ENCODE measurements around the gene MAMDC4. TPM values are rescaled to one million over a fixed set of nuclear protein-coding genes. Genes with fewer than 3 reads are reported as not detected.

The MAMDC4 gene
- total RNA-seq, 1 donor from 2014 or later, result 7.7 TPM

Small RNA genes within 50 kb of the gene (microRNA-seq; reads per million reads assigned to microRNA genes)
- gene MIR4292 (ENCODE audit: borderline number of aligned reads) (not detected), gene MIR4479 (ENCODE audit: borderline number of aligned reads) (not detected)

Other genes with a start within 250 kb of the MAMDC4 start
- gene EGFL7, start 189.4 kb upstream of the MAMDC4 start, total RNA-seq, result 5.4 to 7.8 TPM (median 7.0 TPM) in 3 replicates
- gene AGPAT2, start 164.9 kb upstream of the MAMDC4 start, total RNA-seq, result 23.4 to 39.8 TPM (median 39.1 TPM) in 3 replicates
- gene DIPK1B, start 139.8 kb upstream of the MAMDC4 start, total RNA-seq, result 8.2 to 9.2 TPM (median 8.5 TPM) in 3 replicates
- not detected in 3 replicates for gene LCN10, start 109.4 kb upstream of the MAMDC4 start, total RNA-seq
- gene LCN6, start 103.8 kb upstream of the MAMDC4 start, total RNA-seq, result not detected in 3 replicates
- gene LCN8, start 94.1 kb upstream of the MAMDC4 start, total RNA-seq, result not detected in 3 replicates
- gene LCN15, start 87.8 kb upstream of the MAMDC4 start, total RNA-seq, result not detected in 3 replicates
- gene TMEM141, start 61.0 kb upstream of the MAMDC4 start, total RNA-seq, result 31.2 to 40.0 TPM (median 32.5 TPM) in 3 replicates
- gene CCDC183, start 56.0 kb upstream of the MAMDC4 start, total RNA-seq, result 0.62 to 1.5 TPM (median 1.4 TPM) in 3 replicates
- 61.5 to 71.8 TPM (median 62.2 TPM) in 3 replicates for gene RABL6, start 44.4 kb upstream of the MAMDC4 start, total RNA-seq
- 6.3 to 7.5 TPM (median 7.4 TPM) in 3 replicates for gene AJM1, start 9.9 kb upstream of the MAMDC4 start, total RNA-seq
- gene PHPT1, start 2.9 kb upstream of the MAMDC4 start, total RNA-seq, result 165 to 193 TPM (median 192 TPM) in 3 replicates
- 296 to 328 TPM (median 320 TPM) in 3 replicates for gene EDF1, start 14.0 kb downstream of the MAMDC4 start, total RNA-seq
- gene TRAF2, start 34.2 kb downstream of the MAMDC4 start, total RNA-seq, result 9.6 to 12.4 TPM (median 10.4 TPM) in 3 replicates
- 79.2 to 87.5 TPM (median 84.3 TPM) in 3 replicates for gene FBXW5, start 92.4 kb downstream of the MAMDC4 start, total RNA-seq
- 2.2 TPM in 1 of 3 replicates, not detected in the others for gene C8G, start 92.9 kb downstream of the MAMDC4 start, total RNA-seq
- 0.51 to 0.60 TPM in 2 of 3 replicates, not detected in the other for gene LCN12, start 99.9 kb downstream of the MAMDC4 start, total RNA-seq
- gene PTGDS, start 125.2 kb downstream of the MAMDC4 start, total RNA-seq, result 24.2 to 80.4 TPM (median 76.8 TPM) in 3 replicates
- 0.15 to 5.8 TPM (median 5.2 TPM) in 3 replicates for gene LCNL1, start 130.6 kb downstream of the MAMDC4 start, total RNA-seq
- gene PAXX, start 140.1 kb downstream of the MAMDC4 start, total RNA-seq, result 34.4 to 38.7 TPM (median 36.8 TPM) in 3 replicates
- gene CLIC3, start 144.2 kb downstream of the MAMDC4 start, total RNA-seq, result 4.9 to 5.5 TPM in 2 of 3 replicates, not detected in the other
- 55.3 to 62.4 TPM (median 59.1 TPM) in 3 replicates for gene ABCA2, start 175.9 kb downstream of the MAMDC4 start, total RNA-seq
- not detected in 3 replicates for gene FUT7, start 179.7 kb downstream of the MAMDC4 start, total RNA-seq
- gene NPDC1, start 193.8 kb downstream of the MAMDC4 start, total RNA-seq, result 88.1 to 90.8 TPM (median 88.7 TPM) in 3 replicates
- gene ENTPD2, start 201.7 kb downstream of the MAMDC4 start, total RNA-seq, result 0.15 TPM in 1 of 3 replicates, not detected in the others
- 0.87 to 3.2 TPM (median 2.5 TPM) in 3 replicates for gene SAPCD2, start 218.2 kb downstream of the MAMDC4 start, total RNA-seq
- gene UAP1L1, start 225.2 kb downstream of the MAMDC4 start, total RNA-seq, result 26.1 to 44.0 TPM (median 41.7 TPM) in 3 replicates
- 105 to 117 TPM (median 106 TPM) in 3 replicates for gene MAN1B1, start 234.6 kb downstream of the MAMDC4 start, total RNA-seq

Measured in chondrocyte (in vitro differentiated cells).